Upper lobe of right lung (tissue), 1 donor: Measurements from ENCODE around the gene EFCAB9. TPM values are rescaled to one million over a fixed set of nuclear protein-coding genes. Genes with fewer than 3 reads are reported as not detected.
"Not testable (repeated sequence)": the region's sequence is repeated elsewhere in the genome, so short reads cannot be mapped to it uniquely, and the experiment has no call there.

Experiments used
- ATAC-seq: fragments of 200-7000 bp; cut with Tn5 transposase; one replicate; pipeline ENCODE4 v1.9.1; 2020; ENCODE audit warnings: mild to moderate bottlenecking, moderate library complexity
- DNase-seq: peaks from one replicate; pipeline ENCODE4 v3.0.0-alpha.2; 2020
- H3K27ac ChIP-seq: fragments of 200-600 bp; one replicate; pipeline ENCODE4 v1.8.0; 2022
- H3K27me3 ChIP-seq: fragments of 200-600 bp; one replicate; pipeline ENCODE4 v1.8.0; 2022; ENCODE audit warnings: mild to moderate bottlenecking
- H3K36me3 ChIP-seq: fragments of 200-600 bp; one replicate; pipeline ENCODE4 v1.8.0; 2022
- H3K4me1 ChIP-seq: fragments of 200-600 bp; one replicate; pipeline ENCODE4 v1.8.0; 2022
- H3K4me3 ChIP-seq: fragments of 200-600 bp; one replicate; pipeline ENCODE4 v1.8.0; 2022; ENCODE audit warnings: mild to moderate bottlenecking
- H3K9me3 ChIP-seq: fragments of 200-600 bp; one replicate; pipeline ENCODE4 v1.8.0; 2022
- CTCF ChIP-seq: fragments of 200-600 bp; IDR thresholded peaks from one replicate; pipeline ENCODE4 v1.8.0; 2022; ENCODE audit warnings: antibody characterized with exemption
- intact Hi-C: fragments of 100-400 bp; cut with DNase I; formaldehyde crosslinking; loops from one replicate; pipeline ENCODE4 v1.11.0; 2022
- total RNA-seq: library from RNA; stranded (reverse); fragmentation: NEBNext Ultra II Directional; extraction: Animal tissue kit (Norgen Biotek cat#: 25700); gene quantifications from one replicate; pipeline ENCODE4 v1.2.1, GENCODE V29; 2021
- donor health status: DM: no; HTN: yes; CAD: no; lungs with severe emphysema.

EFCAB9 gene
- total RNA-seq, 1 donor from 2014 or later = not detected

DNA sequence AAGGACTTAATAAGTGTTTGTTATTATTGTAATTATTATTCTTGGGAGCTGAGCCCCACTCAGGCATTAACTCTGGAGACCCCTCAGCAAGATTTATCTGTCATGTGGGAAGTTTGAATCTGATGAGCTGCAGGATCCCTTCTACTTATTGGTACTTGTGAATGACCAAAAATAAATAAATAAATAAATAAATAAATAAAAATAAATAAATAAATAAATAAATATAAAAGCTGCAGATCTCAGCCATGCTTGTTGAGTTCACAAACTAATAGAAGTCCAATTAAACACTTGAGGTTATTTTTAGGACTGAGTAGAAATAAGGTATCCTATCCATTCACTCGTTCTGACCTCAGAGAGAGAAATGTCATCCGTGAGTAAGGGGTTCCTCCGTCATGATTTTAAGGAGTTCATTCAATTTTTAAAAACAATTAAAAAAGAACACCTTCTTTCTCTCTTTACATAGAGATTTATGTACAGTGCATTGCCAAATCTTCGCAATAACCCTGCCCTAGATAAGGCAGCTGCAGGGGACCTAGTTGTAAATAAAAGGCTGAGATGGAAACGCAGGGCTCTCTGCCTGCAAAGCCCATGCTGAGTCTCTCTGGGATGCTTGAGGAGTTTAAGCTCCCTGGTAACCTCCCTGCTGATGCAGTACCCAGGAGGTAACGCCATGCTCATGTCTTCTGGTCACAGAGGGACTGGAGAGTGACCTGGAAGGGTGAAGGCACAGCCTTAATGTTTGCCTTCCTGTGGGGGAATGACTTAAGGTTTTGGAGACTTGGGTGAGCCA lies 1.2 kb downstream of the EFCAB9 start:
- H3K36me3 ChIP-seq = no peaks in the 10 kb centered on the region
- intact Hi-C loops = loop anchor here (5.0 kb wide), 1 partner anchor 88 kb away; no protein-coding TSS in a partner anchor
- no peak for TF ChIP-seq CTCF
- no peak for ATAC-seq
- no peaks in the 10 kb centered on the region for H3K27me3 ChIP-seq
- H3K9me3 ChIP-seq = no peaks in the 10 kb centered on the region
- H3K4me3 ChIP-seq = no peak overlapping the region
- no peak for DNase-seq
- no peaks in the 10 kb centered on the region for H3K4me1 ChIP-seq
- H3K27ac ChIP-seq = no peak overlapping the region

- ATAC-seq, H3K4me3 ChIP-seq, intact Hi-C loops, H3K4me1 ChIP-seq, H3K27ac ChIP-seq, DNase-seq, H3K36me3 ChIP-seq, H3K27me3 ChIP-seq, H3K9me3 ChIP-seq: not testable (repeated sequence)
Measured at GRCh38 chr5:172197775-172198174, 3.8 kb downstream of the EFCAB9 start.

DNA sequence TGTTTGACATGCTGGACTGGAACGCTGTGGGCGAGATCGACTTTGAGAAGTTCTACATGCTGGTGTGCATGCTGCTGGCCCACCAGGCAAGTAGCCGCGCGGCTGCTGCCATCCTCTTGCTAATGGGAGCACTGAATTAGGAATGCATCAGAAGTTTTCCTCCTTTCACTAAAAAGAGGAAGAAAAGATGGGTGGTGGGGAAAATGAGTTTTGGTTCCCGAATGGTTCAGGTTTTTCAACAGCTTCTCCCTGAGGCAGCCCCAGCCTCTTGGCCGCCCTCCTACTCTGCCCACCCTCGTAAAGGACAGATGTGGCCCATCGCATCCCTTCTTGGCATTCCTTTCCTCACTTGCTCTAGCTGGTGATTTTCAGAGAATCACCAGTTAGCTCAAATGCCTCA lies 5.5 kb downstream of the EFCAB9 start:
- no peak for ATAC-seq
- Histone ChIP-seq H3K27me3 (no peaks in the 10 kb centered on the region), H3K27ac (no peak overlapping the region), H3K36me3 (no peaks in the 10 kb centered on the region), H3K9me3 (no peaks in the 10 kb centered on the region), H3K4me1 (no peaks in the 10 kb centered on the region), H3K4me3 (no peak overlapping the region)
- TF ChIP-seq CTCF = no peak
- DNase-seq = no peak
- intact Hi-C loops = no loop called here

GRCh38 chr5:172200476-172200875 lies 6.5 kb downstream of the EFCAB9 start:
- Histone ChIP-seq H3K36me3 (no peaks in the 10 kb centered on the region), H3K9me3 (no peaks in the 10 kb centered on the region), H3K4me1 (no peaks in the 10 kb centered on the region), H3K27ac (no peak overlapping the region), H3K4me3 (no peak overlapping the region), H3K27me3 (no peaks in the 10 kb centered on the region)
- intact Hi-C loops = no loop called here
- DNase-seq (no peak), ATAC-seq (no peak)
- TF ChIP-seq CTCF = no peak

- H3K4me1 ChIP-seq, intact Hi-C loops, H3K36me3 ChIP-seq, DNase-seq, H3K27me3 ChIP-seq, ATAC-seq, H3K9me3 ChIP-seq, H3K4me3 ChIP-seq, H3K27ac ChIP-seq: not testable (repeated sequence)
Measured at GRCh38 chr5:172205984-172206383, 12.0 kb downstream of the EFCAB9 start.

GRCh38 chr5:172207511-172207910 lies 13.5 kb downstream of the EFCAB9 start:
- no peak for TF ChIP-seq CTCF
- no peaks in the 10 kb centered on the region for H3K9me3 ChIP-seq
- no peak for ATAC-seq

DNA sequence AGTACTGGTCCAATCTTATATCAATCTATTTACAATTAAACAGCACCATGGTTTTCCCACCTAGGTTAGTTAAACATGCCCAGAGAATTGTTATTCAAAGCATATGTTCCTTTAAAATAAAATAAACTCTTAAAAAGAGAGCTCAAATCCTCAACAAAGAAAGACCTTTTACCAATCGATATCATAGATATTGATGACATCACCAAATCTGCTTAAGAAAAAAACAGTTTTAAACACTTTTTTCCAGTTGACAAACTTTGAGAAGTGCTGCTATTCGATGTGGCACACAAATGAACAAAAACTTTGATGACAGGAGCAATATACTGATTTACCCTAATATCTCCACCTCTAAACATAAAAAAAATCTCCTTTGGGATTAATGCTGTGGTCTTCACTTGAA lies 15.7 kb downstream of the EFCAB9 start:
- no peak for DNase-seq
- ATAC-seq = no peak
- H3K36me3 ChIP-seq = peaks cover 19% of the 10 kb centered on the region
- TF ChIP-seq CTCF = no peak
- no peaks in the 10 kb centered on the region for H3K9me3 ChIP-seq
- intact Hi-C loops = no loop called here
- H3K27me3 ChIP-seq = no peaks in the 10 kb centered on the region
- no peak overlapping the region for H3K4me3 ChIP-seq
- H3K27ac ChIP-seq = no peak overlapping the region
- H3K4me1 ChIP-seq = no peaks in the 10 kb centered on the region

More at GRCh38 chr5:172207511-172207910, 13.5 kb downstream of the EFCAB9 start:
- H3K4me3 ChIP-seq = no peak overlapping the region
- H3K36me3 ChIP-seq = peaks cover 19% of the 10 kb centered on the region
- H3K4me1 ChIP-seq = no peaks in the 10 kb centered on the region
- H3K27me3 ChIP-seq = no peaks in the 10 kb centered on the region
- intact Hi-C loops = no loop called here
- H3K27ac ChIP-seq = no peak overlapping the region
- DNase-seq = no peak
